ENCODE measurements around the gene STAMBP.

DNA sequence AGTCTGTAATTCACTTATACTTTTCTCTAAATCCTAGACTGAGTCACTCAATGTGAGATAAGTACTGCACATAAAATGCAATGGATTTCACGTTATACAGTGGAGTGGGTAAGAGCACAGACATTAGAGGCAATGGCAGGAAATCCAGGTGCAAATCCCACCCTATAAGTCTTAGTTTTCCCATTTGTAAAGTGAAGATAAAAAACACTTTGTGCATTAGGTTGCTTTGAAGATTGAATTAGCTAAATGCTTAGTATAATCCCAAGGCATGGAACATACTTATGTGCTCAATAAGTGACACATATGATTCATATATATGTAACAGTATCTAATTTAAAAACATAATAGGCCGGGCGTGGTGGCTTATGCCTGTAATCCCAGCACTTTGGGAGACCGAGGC lies 74.6 kb downstream of the STAMBP start:
- TF ChIP-seq, protein P1, sequence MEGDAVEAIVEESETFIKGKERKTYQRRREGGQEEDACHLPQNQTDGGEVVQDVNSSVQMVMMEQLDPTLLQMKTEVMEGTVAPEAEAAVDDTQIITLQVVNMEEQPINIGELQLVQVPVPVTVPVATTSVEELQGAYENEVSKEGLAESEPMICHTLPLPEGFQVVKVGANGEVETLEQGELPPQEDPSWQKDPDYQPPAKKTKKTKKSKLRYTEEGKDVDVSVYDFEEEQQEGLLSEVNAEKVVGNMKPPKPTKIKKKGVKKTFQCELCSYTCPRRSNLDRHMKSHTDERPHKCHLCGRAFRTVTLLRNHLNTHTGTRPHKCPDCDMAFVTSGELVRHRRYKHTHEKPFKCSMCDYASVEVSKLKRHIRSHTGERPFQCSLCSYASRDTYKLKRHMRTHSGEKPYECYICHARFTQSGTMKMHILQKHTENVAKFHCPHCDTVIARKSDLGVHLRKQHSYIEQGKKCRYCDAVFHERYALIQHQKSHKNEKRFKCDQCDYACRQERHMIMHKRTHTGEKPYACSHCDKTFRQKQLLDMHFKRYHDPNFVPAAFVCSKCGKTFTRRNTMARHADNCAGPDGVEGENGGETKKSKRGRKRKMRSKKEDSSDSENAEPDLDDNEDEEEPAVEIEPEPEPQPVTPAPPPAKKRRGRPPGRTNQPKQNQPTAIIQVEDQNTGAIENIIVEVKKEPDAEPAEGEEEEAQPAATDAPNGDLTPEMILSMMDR (IDR thresholded peaks at IDR 0.05): no peak
- TF ChIP-seq POLR2A (IDR thresholded peaks at IDR 0.05): no peak
